ENCODE data around the gene GNPNAT1.

DNA sequence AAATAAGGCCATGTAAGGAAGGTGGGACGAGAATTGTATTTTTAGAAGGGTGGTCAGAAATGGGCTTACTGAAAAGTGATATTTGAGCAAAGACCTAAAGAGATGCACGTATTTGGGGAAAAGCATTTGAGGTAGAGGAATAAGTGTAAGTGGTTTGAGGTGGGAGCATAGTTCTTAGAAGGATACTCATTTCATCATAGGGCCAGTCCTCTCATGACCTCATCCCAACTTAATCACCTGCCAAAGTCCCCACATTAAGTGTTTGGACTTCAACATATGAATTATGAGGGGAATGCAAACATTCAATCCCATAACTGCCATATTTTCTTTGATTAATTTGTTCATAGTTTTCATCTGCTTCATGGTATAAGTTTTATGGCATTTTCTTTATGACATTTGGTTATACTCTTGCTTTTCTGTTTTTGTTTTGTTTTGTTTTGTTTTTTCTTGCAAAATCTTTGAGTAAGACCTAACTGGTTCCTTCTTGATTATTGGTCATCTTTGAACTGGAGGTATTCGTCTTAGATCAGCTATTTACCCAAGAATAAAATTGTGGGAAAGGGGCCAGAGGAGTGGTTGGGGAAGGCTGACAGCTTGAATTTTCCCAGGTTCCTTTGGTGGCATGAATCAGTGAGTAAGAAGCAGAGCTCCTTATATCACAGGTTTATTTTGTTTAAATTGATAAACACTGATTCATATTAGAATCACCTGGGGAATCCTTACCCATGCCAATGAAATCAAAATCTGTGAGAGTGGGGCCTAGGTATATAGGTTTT is 24.2 kb downstream of the GNPNAT1 start:
- TF ChIP-seq, protein P1, sequence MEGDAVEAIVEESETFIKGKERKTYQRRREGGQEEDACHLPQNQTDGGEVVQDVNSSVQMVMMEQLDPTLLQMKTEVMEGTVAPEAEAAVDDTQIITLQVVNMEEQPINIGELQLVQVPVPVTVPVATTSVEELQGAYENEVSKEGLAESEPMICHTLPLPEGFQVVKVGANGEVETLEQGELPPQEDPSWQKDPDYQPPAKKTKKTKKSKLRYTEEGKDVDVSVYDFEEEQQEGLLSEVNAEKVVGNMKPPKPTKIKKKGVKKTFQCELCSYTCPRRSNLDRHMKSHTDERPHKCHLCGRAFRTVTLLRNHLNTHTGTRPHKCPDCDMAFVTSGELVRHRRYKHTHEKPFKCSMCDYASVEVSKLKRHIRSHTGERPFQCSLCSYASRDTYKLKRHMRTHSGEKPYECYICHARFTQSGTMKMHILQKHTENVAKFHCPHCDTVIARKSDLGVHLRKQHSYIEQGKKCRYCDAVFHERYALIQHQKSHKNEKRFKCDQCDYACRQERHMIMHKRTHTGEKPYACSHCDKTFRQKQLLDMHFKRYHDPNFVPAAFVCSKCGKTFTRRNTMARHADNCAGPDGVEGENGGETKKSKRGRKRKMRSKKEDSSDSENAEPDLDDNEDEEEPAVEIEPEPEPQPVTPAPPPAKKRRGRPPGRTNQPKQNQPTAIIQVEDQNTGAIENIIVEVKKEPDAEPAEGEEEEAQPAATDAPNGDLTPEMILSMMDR (IDR thresholded peaks at IDR 0.05), result no peak
- TF ChIP-seq POLR2AphosphoS5 (IDR thresholded peaks at IDR 0.05), result no peak
